WTC11 (cell line): Measurements from ENCODE around the gene MRPL46. TPM values are rescaled to one million over a fixed set of nuclear protein-coding genes. Genes with fewer than 3 reads are reported as not detected.

Experiments
- ATAC-seq: fragments of 200-7000 bp; cut with Tn5 transposase; 2 replicates; pipeline ENCODE4 v1.10.0; 2021; ENCODE audit warnings: mild to moderate bottlenecking, moderate library complexity
- CTCF ChIA-PET: fragments of 300-600 bp; sonication (Branson Sonifier 250); formaldehyde crosslinking; loops from one replicate; lab custom pipeline; 2021; ENCODE audit warnings: antibody characterized with exemption; lab: Charles Lee
- POLR2A ChIA-PET: fragments of 350-600 bp; sonication (Branson Sonifier 250); formaldehyde crosslinking; loops from one replicate; lab custom pipeline; 2021; ENCODE audit warnings: antibody characterized with exemption; lab: Charles Lee
- DNase-seq: peaks from one replicate; pipeline ENCODE4 v3.0.0; 2021; ENCODE audit warnings: low spot score
- H3K27ac Mint-ChIP-seq: 2 replicates; pipeline ENCODE4 v1.8.0; 2021; ENCODE audit warnings: mixed read lengths
- H3K27me3 Mint-ChIP-seq: 2 replicates; pipeline ENCODE4 v1.8.0; 2021; ENCODE audit warnings: low read depth, mild to moderate bottlenecking, moderate library complexity, mixed read lengths
- H3K36me3 Mint-ChIP-seq: 2 replicates; pipeline ENCODE4 v1.8.0; 2021; ENCODE audit warnings: mixed read lengths
- H3K4me1 Mint-ChIP-seq: 2 replicates; pipeline ENCODE4 v1.8.0; 2022; ENCODE audit warnings: mixed read lengths
- H3K4me3 Mint-ChIP-seq: 2 replicates; pipeline ENCODE4 v1.8.0; 2021; ENCODE audit warnings: mild to moderate bottlenecking, moderate library complexity, mixed read lengths
- H3K9me3 Mint-ChIP-seq: 2 replicates; pipeline ENCODE4 v1.8.0; 2021; ENCODE audit warnings: mixed read lengths
- CREB1 ChIP-seq: sonication (generic); formaldehyde crosslinking; IDR thresholded peaks from 2 replicates; pipeline ENCODE4 v1.8.0; 2023; ENCODE audit warnings: mild to moderate bottlenecking, missing genetic modification reagents
- FOXK1 ChIP-seq: sonication (generic); formaldehyde crosslinking; IDR thresholded peaks from 2 replicates; pipeline ENCODE4 v1.8.0; 2022; ENCODE audit warnings: mild to moderate bottlenecking, moderate library complexity, missing genetic modification reagents
- GRHL2 ChIP-seq: fragments of 250-450 bp; sonication (Bioruptor Pico); IDR thresholded peaks from 2 replicates; pipeline ENCODE4 v1.8.0; 2022; ENCODE audit warnings: mild to moderate bottlenecking, moderate library complexity; ENCODE audit not compliant: insufficient replicate concordance, severe bottlenecking
- GTF2I ChIP-seq: fragments of 250-450 bp; sonication (Bioruptor Pico); conservative IDR thresholded peaks from 2 replicates; pipeline ENCODE4 v1.4.0; 2021; ENCODE audit warnings: mild to moderate bottlenecking
- IRF2 ChIP-seq: sonication (generic); formaldehyde crosslinking; IDR thresholded peaks from 2 replicates; pipeline ENCODE4 v1.8.0; 2022; ENCODE audit warnings: low read depth, missing genetic modification reagents, borderline replicate concordance
- JAZF1 ChIP-seq: fragments of 250-450 bp; sonication (Bioruptor Pico); IDR thresholded peaks from 2 replicates; pipeline ENCODE4 v1.9.0; 2021; ENCODE audit warnings: moderate library complexity, mild to moderate bottlenecking, inconsistent platforms
- NR3C1 ChIP-seq: sonication (generic); formaldehyde crosslinking; conservative IDR thresholded peaks from 2 replicates; pipeline ENCODE4 v1.8.1; 2023; ENCODE audit warnings: low read depth, mild to moderate bottlenecking, missing genetic modification reagents
- TCF7 ChIP-seq: sonication (generic); formaldehyde crosslinking; IDR thresholded peaks from 2 replicates; pipeline ENCODE4 v1.8.0; 2022; ENCODE audit warnings: mild to moderate bottlenecking, low read depth, missing genetic modification reagents, moderate library complexity
- TEAD4 ChIP-seq: sonication (generic); formaldehyde crosslinking; IDR thresholded peaks from 2 replicates; pipeline ENCODE4 v1.8.0; 2022; ENCODE audit warnings: mild to moderate bottlenecking, missing genetic modification reagents
- ZBTB43 ChIP-seq: sonication (generic); formaldehyde crosslinking; IDR thresholded peaks from 2 replicates; pipeline ENCODE4 v1.8.1; 2023; ENCODE audit warnings: mild to moderate bottlenecking, missing genetic modification reagents
- ZNF396 ChIP-seq: fragments of 250-450 bp; sonication (Bioruptor Pico); IDR thresholded peaks from 2 replicates; pipeline ENCODE4 v1.8.0; 2021; ENCODE audit warnings: mild to moderate bottlenecking, moderate library complexity, borderline replicate concordance
- ZNF416 ChIP-seq: fragments of 250-450 bp; sonication (Bioruptor Pico); IDR thresholded peaks from 2 replicates; pipeline ENCODE4 v1.9.0; 2021; ENCODE audit warnings: mild to moderate bottlenecking, inconsistent platforms
- ZNF423 ChIP-seq: fragments of 250-450 bp; sonication (Bioruptor Pico); IDR thresholded peaks from 2 replicates; pipeline ENCODE4 v2.1.2; 2022; ENCODE audit warnings: mild to moderate bottlenecking, moderate library complexity
- ZNF532 ChIP-seq: fragments of 250-450 bp; sonication (Bioruptor Pico); IDR thresholded peaks from 2 replicates; pipeline ENCODE4 v1.9.0; 2021; ENCODE audit warnings: mild to moderate bottlenecking, borderline replicate concordance
- total RNA-seq: library from RNA; stranded (reverse); gene quantifications from 3 replicates; pipeline ENCODE4 v1.2.3, GENCODE V29; 2021
- TF ChIP-seq, protein P1 (sequence below): sonication (generic); formaldehyde crosslinking; conservative IDR thresholded peaks from 2 replicates; pipeline ENCODE4 v1.8.1; 2022; ENCODE audit warnings: mild to moderate bottlenecking, missing genetic modification reagents
- TF ChIP-seq, protein P2 (sequence below): sonication (generic); formaldehyde crosslinking; IDR thresholded peaks from 2 replicates; pipeline ENCODE4 v1.8.0; 2022; ENCODE audit warnings: mild to moderate bottlenecking, missing genetic modification reagents

The MRPL46 gene
- total RNA-seq, 1 experiment from 2014 or later: 26.8 TPM

DNA sequence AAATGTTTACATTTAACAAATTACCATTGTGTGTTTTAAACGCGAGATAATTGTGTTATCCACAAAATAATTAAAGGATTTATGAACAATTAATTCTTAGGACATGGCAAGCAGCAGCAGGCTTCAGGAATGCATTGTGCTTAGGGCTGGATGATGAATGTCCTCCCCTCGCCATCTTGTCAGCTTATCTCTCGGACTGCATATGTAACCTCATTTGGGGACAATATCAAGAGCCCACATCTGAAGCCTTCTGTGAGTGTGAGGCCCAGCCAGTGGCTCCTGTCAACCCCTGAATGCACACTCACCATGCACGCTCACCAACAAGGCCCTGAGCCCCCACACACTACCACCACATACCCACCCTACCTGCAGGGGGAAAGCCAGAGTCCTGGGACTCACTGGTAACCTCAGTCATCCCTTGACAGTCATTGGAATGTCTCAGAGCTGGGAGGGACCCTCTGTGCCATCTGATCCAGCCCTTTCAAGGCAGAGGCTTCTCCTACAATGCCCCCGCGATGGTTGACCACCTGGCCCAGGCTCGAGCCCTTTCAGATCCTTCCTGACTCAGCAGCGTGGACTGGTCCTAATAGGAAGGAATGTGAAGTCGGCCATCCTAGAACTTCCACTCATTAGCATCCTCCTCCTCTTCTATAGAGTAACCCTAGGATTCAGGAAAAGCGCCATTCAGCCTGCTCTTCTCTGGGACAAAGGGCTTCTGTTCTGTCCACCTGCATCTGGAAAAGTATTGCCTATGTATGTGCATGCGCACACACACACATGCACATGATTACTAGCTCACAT lies 38.2 kb downstream of the MRPL46 start:
- Mint-ChIP-seq H3K27me3 (peaks cover 6% of the 10 kb centered on the region; the same call in 1 of the 2 replicates), H3K4me3 (no peak overlapping the region), H3K36me3 (no peaks in the 10 kb centered on the region), H3K9me3 (no peaks in the 10 kb centered on the region), H3K4me1 (peaks cover 8% of the 10 kb centered on the region), H3K27ac (no peak overlapping the region)
- no peak for TF ChIP-seq ZBTB43 (CRISPR knock-in tag)
- TF ChIP-seq GRHL2 (CRISPR knock-in tag): no peak
- no peak for TF ChIP-seq TCF7 (CRISPR knock-in tag)
- no peak for TF ChIP-seq TEAD4
- no peak for TF ChIP-seq NR3C1
- TF ChIP-seq ZNF396: no peak
- TF ChIP-seq, protein P1, sequence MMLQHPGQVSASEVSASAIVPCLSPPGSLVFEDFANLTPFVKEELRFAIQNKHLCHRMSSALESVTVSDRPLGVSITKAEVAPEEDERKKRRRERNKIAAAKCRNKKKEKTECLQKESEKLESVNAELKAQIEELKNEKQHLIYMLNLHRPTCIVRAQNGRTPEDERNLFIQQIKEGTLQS (CRISPR knock-in tag): no peak
- TF ChIP-seq GTF2I (CRISPR knock-in tag): no peak
- ATAC-seq (peak; percentile 33), DNase-seq (no peak)
- ChIA-PET CTCF (interaction anchor here (0.7 to 1.1 kb wide), 3 partner anchors 26 to 38 kb away, joined by 3 to 4 read pairs (median 3); partner anchors contain the start of genes MRPL46 and MRPS11), POLR2A (no interaction called here)

- ChIA-PET CTCF (interaction anchor here (0.7 to 2.9 kb wide), 4 partner anchors 8 to 185 kb away, joined by 3 to 13 read pairs (median 4); no protein-coding TSS in a partner anchor), POLR2A (no interaction called here)
- Mint-ChIP-seq H3K4me1 (0 out of 2 replicates have a peak, but pooled peaks cover under 1% of the 10 kb centered on the region), H3K27ac (no peak overlapping the region), H3K9me3 (no peaks in the 10 kb centered on the region), H3K36me3 (no peaks in the 10 kb centered on the region), H3K4me3 (no peak overlapping the region), H3K27me3 (peaks cover 6% of the 10 kb centered on the region; the same call in 1 of the 2 replicates)
- ATAC-seq (no peak), DNase-seq (no peak)
- TF ChIP-seq ZNF416 (CRISPR knock-in tag): no peak
- TF ChIP-seq, protein P2, sequence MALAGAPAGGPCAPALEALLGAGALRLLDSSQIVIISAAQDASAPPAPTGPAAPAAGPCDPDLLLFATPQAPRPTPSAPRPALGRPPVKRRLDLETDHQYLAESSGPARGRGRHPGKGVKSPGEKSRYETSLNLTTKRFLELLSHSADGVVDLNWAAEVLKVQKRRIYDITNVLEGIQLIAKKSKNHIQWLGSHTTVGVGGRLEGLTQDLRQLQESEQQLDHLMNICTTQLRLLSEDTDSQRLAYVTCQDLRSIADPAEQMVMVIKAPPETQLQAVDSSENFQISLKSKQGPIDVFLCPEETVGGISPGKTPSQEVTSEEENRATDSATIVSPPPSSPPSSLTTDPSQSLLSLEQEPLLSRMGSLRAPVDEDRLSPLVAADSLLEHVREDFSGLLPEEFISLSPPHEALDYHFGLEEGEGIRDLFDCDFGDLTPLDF (CRISPR knock-in tag): no peak
- TF ChIP-seq ZNF423 (CRISPR knock-in tag): no peak
- TF ChIP-seq IRF2: no peak
- no peak for TF ChIP-seq CREB1
- TF ChIP-seq FOXK1 (CRISPR knock-in tag): no peak
- no peak for TF ChIP-seq ZNF532 (CRISPR knock-in tag)
- no peak for TF ChIP-seq JAZF1 (CRISPR knock-in tag)
Measured at GRCh38 chr15:88428053-88428452, 39.1 kb downstream of the MRPL46 start.
